22Rv1 (cell line): ENCODE data around the gene PROSER2.

ENCODE experiments used
- H3K27ac ChIP-seq: fragments of 450-650 bp; 2 replicates; pipeline ENCODE4 v1.5.1; 2017
- CTCF ChIP-seq: fragments of 450-650 bp; IDR thresholded peaks from 2 replicates; pipeline ENCODE4 v1.5.1; 2017; ENCODE audit warnings: mild to moderate bottlenecking
- ZFX ChIP-seq: fragments of 450-650 bp; IDR thresholded peaks from 2 replicates; pipeline ENCODE4 v1.6.1; 2017; ENCODE audit warnings: antibody characterized with exemption, borderline replicate concordance

Gene PROSER2

DNA sequence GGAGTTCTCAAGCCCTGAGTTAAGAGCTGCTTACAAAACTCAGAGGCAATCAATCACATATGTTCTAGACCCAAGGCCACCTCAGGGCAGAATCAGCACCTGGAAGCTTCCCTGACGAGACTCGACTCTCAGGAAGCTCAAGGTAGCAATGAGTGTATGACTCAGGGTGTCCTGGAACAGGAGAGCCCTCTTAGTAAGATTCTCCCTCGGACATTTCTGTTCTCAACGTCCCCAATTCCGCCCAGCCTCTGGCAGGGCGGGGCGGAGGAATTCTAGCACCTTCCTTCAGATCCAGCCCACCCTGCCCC, 39.6 kb upstream of the PROSER2 start:
- H3K27ac ChIP-seq = no peak overlapping the region
- TF ChIP-seq ZFX = no peak
- TF ChIP-seq CTCF = no peak

DNA sequence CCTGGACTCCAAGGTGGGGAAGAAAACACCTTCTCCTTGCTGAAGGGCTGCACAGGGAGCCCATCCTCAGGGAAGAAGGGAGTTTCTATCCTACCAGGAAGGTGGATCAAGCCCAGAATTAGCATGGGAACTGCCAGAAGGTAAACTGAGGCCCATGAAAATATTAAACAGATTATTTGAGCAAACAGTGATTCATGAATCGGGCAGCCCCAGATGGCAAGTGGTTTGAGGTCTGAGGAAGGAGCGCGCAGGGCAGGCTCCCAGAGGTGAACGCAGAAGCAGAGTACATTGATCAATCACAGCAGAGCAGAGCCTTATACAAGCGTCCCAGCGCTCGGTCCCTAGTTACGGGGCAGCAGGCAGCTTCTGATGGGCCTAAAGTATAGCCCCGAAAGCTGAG, 35.8 kb upstream of the PROSER2 start:
- TF ChIP-seq ZFX (no peak), CTCF (no peak)

DNA sequence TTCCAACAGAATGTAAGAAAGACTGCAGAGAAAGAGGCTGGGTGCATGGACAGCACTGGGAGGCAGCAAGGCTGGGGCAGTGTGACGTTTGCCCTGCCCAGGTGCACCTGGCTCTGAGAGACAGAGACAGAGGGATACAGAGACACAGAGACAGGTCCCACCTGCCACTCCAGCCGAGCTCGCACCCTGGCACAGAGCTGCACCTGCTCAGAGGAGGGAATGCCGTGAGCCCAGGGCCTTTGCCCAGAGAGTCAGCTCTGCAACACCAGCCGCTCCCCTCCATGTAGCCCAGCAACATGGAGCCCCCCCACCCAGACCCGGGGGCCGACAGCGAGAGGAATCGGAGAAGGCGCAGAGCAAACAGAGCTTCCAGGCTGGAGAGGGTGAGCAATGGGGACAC, 35.3 kb upstream of the PROSER2 start:
- no peak for TF ChIP-seq CTCF
- TF ChIP-seq ZFX = no peak
- no peak overlapping the region for H3K27ac ChIP-seq

More for the DNA sequence above, 35.8 kb upstream of the PROSER2 start:
- no peak overlapping the region for H3K27ac ChIP-seq

DNA sequence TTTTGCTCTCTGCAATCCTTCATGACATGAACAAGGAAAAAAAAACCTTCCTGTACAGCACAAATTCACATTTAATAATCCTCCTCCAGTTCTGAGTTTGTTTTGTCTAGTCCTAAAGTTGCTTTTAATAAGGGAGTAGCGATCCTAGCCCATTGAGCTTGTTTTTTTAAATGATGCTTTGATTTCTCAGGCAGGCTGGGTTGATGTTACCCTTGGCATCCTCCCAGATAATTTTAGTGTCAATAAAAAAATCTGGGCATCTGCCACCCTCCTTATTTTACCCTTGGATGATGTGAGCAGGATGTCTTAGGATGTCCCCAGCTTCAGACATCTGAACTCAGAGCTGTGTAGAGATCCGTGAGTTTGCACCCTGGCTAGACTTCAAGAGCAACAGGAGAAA, 33.9 kb upstream of the PROSER2 start:
- H3K27ac ChIP-seq = no peak overlapping the region
- TF ChIP-seq ZFX = no peak
- TF ChIP-seq CTCF = no peak

DNA sequence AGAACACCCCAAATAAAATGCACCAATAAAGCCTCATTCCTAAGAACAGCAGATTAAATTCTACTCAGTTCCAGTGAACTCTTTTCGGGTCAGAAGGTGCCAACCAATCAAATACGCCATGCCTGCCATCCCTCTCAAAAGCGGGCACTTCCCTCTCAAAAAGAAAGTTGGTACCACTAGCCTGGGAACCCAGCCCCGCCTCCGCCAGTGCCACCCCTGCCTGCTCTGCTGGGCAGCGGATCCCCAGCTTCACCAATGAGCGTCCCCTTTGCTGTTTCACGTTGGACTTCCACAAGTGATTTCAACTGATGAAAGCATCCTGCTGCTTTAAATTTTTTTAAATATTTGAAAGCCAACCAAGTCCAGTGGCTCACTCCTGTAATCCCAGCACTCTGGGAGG, 33.2 kb upstream of the PROSER2 start:
- TF ChIP-seq ZFX (no peak), CTCF (no peak)
- H3K27ac ChIP-seq = no peak overlapping the region

- no peak overlapping the region for H3K27ac ChIP-seq
- TF ChIP-seq ZFX (no peak), CTCF (no peak)
Observed at GRCh38 chr10:11793762-11794479, 29.2 kb upstream of the PROSER2 start.

- TF ChIP-seq ZFX (no peak), CTCF (no peak)
- H3K27ac ChIP-seq = no peak overlapping the region
Observed at GRCh38 chr10:11794566-11794965, 28.6 kb upstream of the PROSER2 start.
